HFF-Myc (cell line): Measurements from ENCODE around the gene HRH4.

Experiments
- DNase-seq: peaks from one replicate; pipeline ENCODE4 v3.0.0-alpha.2; 2011; ENCODE audit warnings: low read depth; ENCODE audit errors: extremely low read depth
- H3K4me3 ChIP-seq: replicated peaks from 2 replicates; pipeline ENCODE4 v1.5.1; 2011; ENCODE audit warnings: low read depth, mild to moderate bottlenecking, control low read depth, low read length
- CTCF ChIP-seq: IDR thresholded peaks from 2 replicates; pipeline ENCODE4 v1.5.1; 2012; ENCODE audit warnings: mild to moderate bottlenecking, low read depth, low read length, control low read depth; ENCODE audit errors: missing control alignments

Gene HRH4

GRCh38 chr18:24474406-24474805 is 14.0 kb downstream of the HRH4 start:
- no peak for DNase-seq
- TF ChIP-seq CTCF: no peak
- no peak overlapping the region for H3K4me3 ChIP-seq

GRCh38 chr18:24475926-24476589 is 15.6 kb downstream of the HRH4 start:
- no peak for TF ChIP-seq CTCF
- no peak overlapping the region for H3K4me3 ChIP-seq
- no peak for DNase-seq

GRCh38 chr18:24479371-24479770 is 18.9 kb downstream of the HRH4 start:
- no peak for TF ChIP-seq CTCF
- no peak for DNase-seq
- H3K4me3 ChIP-seq: no peak overlapping the region

GRCh38 chr18:24482821-24483220 is 22.4 kb downstream of the HRH4 start:
- no peak for DNase-seq
- no peak for TF ChIP-seq CTCF

GRCh38 chr18:24485681-24486080 is 25.2 kb downstream of the HRH4 start:
- H3K4me3 ChIP-seq: no peak overlapping the region
- TF ChIP-seq CTCF: no peak

More at GRCh38 chr18:24482821-24483220, 22.4 kb downstream of the HRH4 start:
- H3K4me3 ChIP-seq: no peak overlapping the region

GRCh38 chr18:24486684-24487083 is 26.2 kb downstream of the HRH4 start:
- no peak for TF ChIP-seq CTCF
- DNase-seq: no peak

More at GRCh38 chr18:24485681-24486080, 25.2 kb downstream of the HRH4 start:
- no peak for DNase-seq

More at GRCh38 chr18:24486684-24487083, 26.2 kb downstream of the HRH4 start:
- H3K4me3 ChIP-seq: no peak overlapping the region
